ENCODE data around the gene C16orf54. TPM values are rescaled to one million over a fixed set of nuclear protein-coding genes. Genes with fewer than 3 reads are reported as not detected.

C16orf54 gene
- total and polyA plus RNA-seq, 5 experiments from 2014 or later: 20.7 to 110 (median 32.7) TPM

Other genes starting within 250 kb of the C16orf54 start
- 100 to 1,000 TPM; 139 to 160 TPM for gene NPIPB12, start 239.6 kb downstream of the C16orf54 start, total RNA-seq
- 1 to 10 TPM; 1.9 to 5.0 (median 2.5) TPM for gene NPIPB12, start 239.6 kb downstream of the C16orf54 start, polyA plus RNA-seq
- gene SPN, start 82.7 kb downstream of the C16orf54 start, total RNA-seq: 10 to 100 TPM; 91.8 to 98.4 TPM
- gene SPN, start 82.7 kb downstream of the C16orf54 start, polyA plus RNA-seq: 100 to 1,000 TPM in 2 of 3 donors, 10 to 100 TPM in 1; 92.9 to 124 (median 100) TPM
- under 1 TPM; 0.49 to 0.55 TPM for gene QPRT, start 66.8 kb downstream of the C16orf54 start, total RNA-seq
- under 1 TPM; 0.15 to 0.53 (median 0.48) TPM for gene QPRT, start 66.8 kb downstream of the C16orf54 start, polyA plus RNA-seq
- not detected for gene ZG16, start 32.3 kb upstream of the C16orf54 start, total RNA-seq
- not detected for gene ZG16, start 32.3 kb upstream of the C16orf54 start, polyA plus RNA-seq
- gene KIF22, start 44.8 kb upstream of the C16orf54 start, total RNA-seq: 10 to 100 TPM; 79.6 to 84.6 TPM
- gene KIF22, start 44.8 kb upstream of the C16orf54 start, polyA plus RNA-seq: 10 to 100 TPM; 36.9 to 45.4 (median 39.6) TPM
- gene MAZ, start 60.5 kb upstream of the C16orf54 start, total RNA-seq: 100 to 1,000 TPM; 278 to 282 TPM
- gene MAZ, start 60.5 kb upstream of the C16orf54 start, polyA plus RNA-seq: 10 to 100 TPM; 50.3 to 74.6 (median 58.8) TPM
- 1 to 10 TPM; 1.5 to 1.6 TPM for gene PRRT2, start 66.2 kb upstream of the C16orf54 start, total RNA-seq
- gene PRRT2, start 66.2 kb upstream of the C16orf54 start, polyA plus RNA-seq: under 1 TPM in 2 of 3 donors, not detected in 1; 0.14 to 0.21 TPM
- 10 to 100 TPM; 31.3 to 35.9 TPM for gene PAGR1, start 70.2 kb upstream of the C16orf54 start, total RNA-seq
- 10 to 100 TPM; 51.4 to 57.5 (median 55.5) TPM for gene PAGR1, start 70.2 kb upstream of the C16orf54 start, polyA plus RNA-seq
- 100 to 1,000 TPM; 123 to 132 TPM for gene MVP, start 74.5 kb upstream of the C16orf54 start, total RNA-seq
- gene MVP, start 74.5 kb upstream of the C16orf54 start, polyA plus RNA-seq: 100 to 1,000 TPM; 120 to 160 (median 134) TPM
- gene CDIPT, start 117.2 kb upstream of the C16orf54 start, total RNA-seq: 10 to 100 TPM; 73.7 to 74.5 TPM
- 10 to 100 TPM; 79.6 to 95.7 (median 91.3) TPM for gene CDIPT, start 117.2 kb upstream of the C16orf54 start, polyA plus RNA-seq
- under 1 TPM in 1 of 2 experiments, not detected in 1; 0.21 TPM for gene SEZ6L2, start 153.6 kb upstream of the C16orf54 start, total RNA-seq
- not detected for gene SEZ6L2, start 153.6 kb upstream of the C16orf54 start, polyA plus RNA-seq
- not detected for gene ASPHD1, start 154.5 kb upstream of the C16orf54 start, total RNA-seq
- not detected for gene ASPHD1, start 154.5 kb upstream of the C16orf54 start, polyA plus RNA-seq
- gene KCTD13, start 180.2 kb upstream of the C16orf54 start, total RNA-seq: 10 to 100 TPM; 65.4 to 75.9 TPM
- gene KCTD13, start 180.2 kb upstream of the C16orf54 start, polyA plus RNA-seq: 1 to 10 TPM; 5.4 to 10.0 (median 8.4) TPM
- gene TMEM219, start 216.1 kb upstream of the C16orf54 start, total RNA-seq: 10 to 100 TPM; 63.1 to 74.0 TPM
- 100 to 1,000 TPM; 157 to 179 (median 174) TPM for gene TMEM219, start 216.1 kb upstream of the C16orf54 start, polyA plus RNA-seq
- gene TAOK2, start 227.9 kb upstream of the C16orf54 start, total RNA-seq: 10 to 100 TPM; 40.8 to 42.6 TPM
- 1 to 10 TPM; 2.6 to 6.6 (median 2.8) TPM for gene TAOK2, start 227.9 kb upstream of the C16orf54 start, polyA plus RNA-seq
- gene HIRIP3, start 249.6 kb upstream of the C16orf54 start, total RNA-seq: 10 to 100 TPM; 15.3 to 16.6 TPM
- 10 to 100 TPM; 10.6 to 30.1 (median 18.7) TPM for gene HIRIP3, start 249.6 kb upstream of the C16orf54 start, polyA plus RNA-seq

Measured in naive thymus-derived CD8-positive, alpha-beta T cell (primary cell).